Measurements from ENCODE around the gene FREM2. TPM values are rescaled to one million over a fixed set of nuclear protein-coding genes. Genes with fewer than 3 reads are reported as not detected.

FREM2 gene
- total and polyA plus RNA-seq, 2 of the 4 experiments (the other 2 are of a cell fraction) = not detected

DNA sequence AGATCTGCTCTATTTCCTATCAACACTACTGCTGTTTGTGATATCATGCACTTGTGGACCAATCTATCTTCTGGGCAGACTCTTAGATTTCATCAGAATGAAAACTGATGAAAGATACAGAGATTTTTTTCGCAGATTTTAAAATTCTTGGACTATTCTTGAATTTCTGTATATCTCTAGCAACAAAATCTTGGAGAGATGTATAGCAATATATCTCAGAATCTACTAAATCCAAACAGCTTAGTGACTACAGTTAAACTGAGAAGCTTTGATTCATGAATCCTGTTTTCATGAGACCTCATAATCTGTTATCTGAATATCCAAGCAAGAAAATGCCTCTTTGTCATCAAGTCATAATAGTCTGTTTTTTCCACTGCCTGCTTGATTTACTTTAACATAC lies 28.0 kb upstream of the FREM2 start:
- no CpG with 5 or more reads among the region's 1 CpG for WGBS, 2 experiments (ENCODE audit: extremely low coverage in 2 of 2, insufficient read length in 1 of 2)
- H3K4me1 ChIP-seq (ENCODE audit: control insufficient read depth, insufficient read depth, low read length) = no peaks in the 10 kb centered on the region
- no peak overlapping the region for H3K4ac ChIP-seq (ENCODE audit: low read depth, low read length)
- DNase-seq = no peak
- H3K27me3 ChIP-seq (ENCODE audit: control insufficient read depth, insufficient read depth, low read length) = no peaks in the 10 kb centered on the region
- H2BK5ac ChIP-seq (ENCODE audit: low read depth, low read length, poor library complexity, severe bottlenecking) = no peak overlapping the region
- POLR2A ChIA-PET (ENCODE audit: unreplicated experiment) = no interaction called here
- H3K9ac ChIP-seq (ENCODE audit: low read depth, low read length) = no peak overlapping the region
- in situ Hi-C loops (cut with MboI; ENCODE audit: low sequenced_read_pairs) = no loop called here
- no peak overlapping the region for H2AK9ac ChIP-seq (replicated peaks; ENCODE audit: low read depth, low read length, poor library complexity)
- intact Hi-C loops (cut with micrococcal nuclease) = no loop called here
- H4K91ac ChIP-seq (ENCODE audit: insufficient read depth, low read depth, low read length) = no peak overlapping the region
- no peak overlapping the region for H2BK120ac ChIP-seq (ENCODE audit: low read depth, low read length)
- H3K4me3 ChIP-seq (ENCODE audit: insufficient read depth, low read depth, low read length) = no peak overlapping the region
- no peaks in the 10 kb centered on the region for H3K36me3 ChIP-seq (ENCODE audit: control insufficient read depth, insufficient read depth, low read length)
- no peak overlapping the region for H4K5ac ChIP-seq (ENCODE audit: low read depth, low read length)
- no peak overlapping the region for H3K56ac ChIP-seq (ENCODE audit: extremely low read depth, insufficient read depth, low read length)
- no peak overlapping the region for H3K27ac ChIP-seq (ENCODE audit: insufficient read depth, low read length)
- no peak for ATAC-seq (ENCODE audit: low read depth)
- H3K14ac ChIP-seq (replicated peaks; ENCODE audit: low read depth, low read length) = no peak overlapping the region
- H4K20me1 ChIP-seq (ENCODE audit: insufficient read depth, low read length) = no peaks in the 10 kb centered on the region
- no peak overlapping the region for H2AFZ ChIP-seq (replicated peaks; ENCODE audit: low read length, poor library complexity)
- dilution Hi-C loops (cut with HindIII; ENCODE audit: low sequenced_read_pairs, unreplicated experiment) = no loop called here
- CTCF ChIA-PET = no interaction called here
- BruUV-seq (replicated peaks) = no TSS peak
- no peak overlapping the region for H4K8ac ChIP-seq (ENCODE audit: low read depth in 2 of 2, low read length in 2 of 2)
- no peak overlapping the region for H2BK20ac ChIP-seq (ENCODE audit: low read depth, low read length)
- no peak for TF ChIP-seq BHLHE40 (IDR thresholded peaks at IDR 0.05; ENCODE audit: low read depth, low read length)
- TF ChIP-seq SMC3 (IDR thresholded peaks at IDR 0.05; ENCODE audit: low read depth, low read length) = no peak
- TF ChIP-seq RFX5 (IDR thresholded peaks at IDR 0.05; ENCODE audit: low read depth, low read length) = no peak
- TF ChIP-seq, protein P1, sequence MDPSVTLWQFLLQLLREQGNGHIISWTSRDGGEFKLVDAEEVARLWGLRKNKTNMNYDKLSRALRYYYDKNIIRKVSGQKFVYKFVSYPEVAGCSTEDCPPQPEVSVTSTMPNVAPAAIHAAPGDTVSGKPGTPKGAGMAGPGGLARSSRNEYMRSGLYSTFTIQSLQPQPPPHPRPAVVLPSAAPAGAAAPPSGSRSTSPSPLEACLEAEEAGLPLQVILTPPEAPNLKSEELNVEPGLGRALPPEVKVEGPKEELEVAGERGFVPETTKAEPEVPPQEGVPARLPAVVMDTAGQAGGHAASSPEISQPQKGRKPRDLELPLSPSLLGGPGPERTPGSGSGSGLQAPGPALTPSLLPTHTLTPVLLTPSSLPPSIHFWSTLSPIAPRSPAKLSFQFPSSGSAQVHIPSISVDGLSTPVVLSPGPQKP (IDR thresholded peaks at IDR 0.05; ENCODE audit: borderline replicate concordance, low read depth, low read length) = no peak
- no peak for TF ChIP-seq CEBPB (IDR thresholded peaks at IDR 0.05; ENCODE audit: low read depth, low read length)
- no peak for TF ChIP-seq MAZ (IDR thresholded peaks at IDR 0.05; ENCODE audit: borderline replicate concordance, low read depth, low read length)
- no peak for TF ChIP-seq MAFK (IDR thresholded peaks at IDR 0.05; ENCODE audit: low read depth, low read length)
- no peak for TF ChIP-seq CHD1 (IDR thresholded peaks at IDR 0.05; ENCODE audit: low read depth, low read length)
- TF ChIP-seq, protein P2, sequence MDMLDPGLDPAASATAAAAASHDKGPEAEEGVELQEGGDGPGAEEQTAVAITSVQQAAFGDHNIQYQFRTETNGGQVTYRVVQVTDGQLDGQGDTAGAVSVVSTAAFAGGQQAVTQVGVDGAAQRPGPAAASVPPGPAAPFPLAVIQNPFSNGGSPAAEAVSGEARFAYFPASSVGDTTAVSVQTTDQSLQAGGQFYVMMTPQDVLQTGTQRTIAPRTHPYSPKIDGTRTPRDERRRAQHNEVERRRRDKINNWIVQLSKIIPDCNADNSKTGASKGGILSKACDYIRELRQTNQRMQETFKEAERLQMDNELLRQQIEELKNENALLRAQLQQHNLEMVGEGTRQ (IDR thresholded peaks at IDR 0.05; ENCODE audit: low read depth, low read length) = no peak
- TF ChIP-seq FOS (IDR thresholded peaks at IDR 0.05; ENCODE audit: low read depth, low read length) = no peak
- no peak for TF ChIP-seq RAD21 (IDR thresholded peaks at IDR 0.05; ENCODE audit: low read length)
- TF ChIP-seq POLR2A (IDR thresholded peaks at IDR 0.05; ENCODE audit: low read depth, low read length) = no peak
- TF ChIP-seq NFE2L2 (IDR thresholded peaks at IDR 0.05; ENCODE audit: low read depth, low read length) = no peak
- no peak for TF ChIP-seq MXI1 (IDR thresholded peaks at IDR 0.05; ENCODE audit: borderline replicate concordance, low read depth, low read length)
- TF ChIP-seq, protein P3, sequence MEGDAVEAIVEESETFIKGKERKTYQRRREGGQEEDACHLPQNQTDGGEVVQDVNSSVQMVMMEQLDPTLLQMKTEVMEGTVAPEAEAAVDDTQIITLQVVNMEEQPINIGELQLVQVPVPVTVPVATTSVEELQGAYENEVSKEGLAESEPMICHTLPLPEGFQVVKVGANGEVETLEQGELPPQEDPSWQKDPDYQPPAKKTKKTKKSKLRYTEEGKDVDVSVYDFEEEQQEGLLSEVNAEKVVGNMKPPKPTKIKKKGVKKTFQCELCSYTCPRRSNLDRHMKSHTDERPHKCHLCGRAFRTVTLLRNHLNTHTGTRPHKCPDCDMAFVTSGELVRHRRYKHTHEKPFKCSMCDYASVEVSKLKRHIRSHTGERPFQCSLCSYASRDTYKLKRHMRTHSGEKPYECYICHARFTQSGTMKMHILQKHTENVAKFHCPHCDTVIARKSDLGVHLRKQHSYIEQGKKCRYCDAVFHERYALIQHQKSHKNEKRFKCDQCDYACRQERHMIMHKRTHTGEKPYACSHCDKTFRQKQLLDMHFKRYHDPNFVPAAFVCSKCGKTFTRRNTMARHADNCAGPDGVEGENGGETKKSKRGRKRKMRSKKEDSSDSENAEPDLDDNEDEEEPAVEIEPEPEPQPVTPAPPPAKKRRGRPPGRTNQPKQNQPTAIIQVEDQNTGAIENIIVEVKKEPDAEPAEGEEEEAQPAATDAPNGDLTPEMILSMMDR (conservative IDR thresholded peaks at IDR 0.05; ENCODE audit: low read depth, low read length) = no peak
- no peak for TF ChIP-seq RCOR1 (IDR thresholded peaks at IDR 0.05; ENCODE audit: insufficient replicate concordance, low read length)
- H2BK15ac ChIP-seq (ENCODE audit: low read depth, low read length) = no peak overlapping the region
- H3K18ac ChIP-seq (ENCODE audit: low read depth, low read length) = no peak overlapping the region
- no peak overlapping the region for H3K4me2 ChIP-seq (ENCODE audit: low read depth, low read length)
- H3K23ac ChIP-seq (ENCODE audit: low read depth, low read length) = no peak overlapping the region
- no peaks in the 10 kb centered on the region for H3K9me1 ChIP-seq (ENCODE audit: insufficient read depth, low read length)
- H2AK5ac ChIP-seq (ENCODE audit: low read depth, low read length) = no peak overlapping the region
- no peaks in the 10 kb centered on the region for H3K79me1 ChIP-seq (ENCODE audit: low read depth in 1 of 2, low read length in 2 of 2)
- no peaks in the 10 kb centered on the region for H3K9me3 ChIP-seq (ENCODE audit: control insufficient read depth, insufficient read depth, low read length)

Measured in IMR-90 (cell line).